CD4-positive, alpha-beta T cell treated with Interleukin-1 beta for 1 hour (primary cell): ENCODE measurements around the gene MMP20.
"Not testable (repeated sequence)": the region's sequence is repeated elsewhere in the genome, so short reads cannot be mapped to it uniquely, and the experiment has no call there.

Experiments
- DNase-seq, 2 donors: peaks; one replicate each; pipeline ENCODE4 v3.0.0-alpha.2; 2020 to 2022

The MMP20 gene

DNA sequence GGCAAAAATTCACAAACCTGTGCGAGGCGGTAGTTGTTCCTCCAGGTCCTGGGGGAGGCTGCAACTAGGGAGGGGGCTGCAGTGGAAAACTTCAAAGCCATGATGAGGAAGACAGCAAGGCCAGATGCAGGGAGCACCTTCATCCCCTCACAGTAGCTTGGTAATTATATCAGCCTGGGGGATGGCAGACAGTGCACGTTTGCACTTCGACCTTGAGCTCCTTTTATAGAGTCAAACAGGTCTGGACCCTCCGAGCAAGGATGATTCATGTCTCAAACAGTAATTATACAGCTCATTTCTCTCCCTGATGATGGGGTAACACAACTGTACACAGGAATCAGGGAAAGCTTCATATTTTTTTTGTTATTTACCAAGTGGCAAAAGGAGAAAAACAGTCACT lies at the start of gene MMP20:
MMP20 (minus strand) TSS at position 156 of the 400 bp plus-strand sequence; CDS start at position 143, 13 bp downstream.
- no peak for DNase-seq

- DNase-seq: no peak
Measured at GRCh38 chr11:102669664-102670063, 44.5 kb upstream of the MMP20 start.

DNA sequence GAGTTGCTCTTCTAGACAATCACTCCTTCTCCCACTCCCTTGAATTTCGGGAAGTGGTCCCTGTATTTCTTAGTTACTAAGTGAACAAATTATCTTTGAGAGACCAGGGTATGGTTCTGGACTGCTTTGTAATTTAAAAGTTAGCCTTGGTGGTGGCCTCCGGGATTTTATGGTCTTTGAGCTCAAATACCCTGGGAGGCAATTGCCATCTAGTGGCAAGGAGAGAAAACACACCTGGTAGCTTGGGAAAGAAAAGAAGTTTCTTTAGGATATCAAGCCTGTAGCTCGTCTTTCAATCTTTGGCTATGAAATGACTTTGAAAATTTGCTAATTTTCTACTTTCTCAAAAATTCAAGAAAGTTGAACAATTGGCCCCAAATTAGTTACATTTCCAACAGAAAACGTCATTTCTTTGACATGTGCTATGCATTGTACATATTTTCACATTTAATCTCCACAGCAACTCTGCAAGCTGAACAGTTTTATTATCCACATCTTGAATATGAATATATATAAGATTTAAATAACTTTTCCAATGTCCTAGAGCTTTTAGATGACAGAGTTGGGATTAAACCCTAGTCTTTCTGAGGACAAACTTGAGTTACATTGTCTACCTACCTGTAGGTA lies 41.3 kb upstream of the MMP20 start:
- peak; percentile 6 to 36 for DNase-seq

DNA sequence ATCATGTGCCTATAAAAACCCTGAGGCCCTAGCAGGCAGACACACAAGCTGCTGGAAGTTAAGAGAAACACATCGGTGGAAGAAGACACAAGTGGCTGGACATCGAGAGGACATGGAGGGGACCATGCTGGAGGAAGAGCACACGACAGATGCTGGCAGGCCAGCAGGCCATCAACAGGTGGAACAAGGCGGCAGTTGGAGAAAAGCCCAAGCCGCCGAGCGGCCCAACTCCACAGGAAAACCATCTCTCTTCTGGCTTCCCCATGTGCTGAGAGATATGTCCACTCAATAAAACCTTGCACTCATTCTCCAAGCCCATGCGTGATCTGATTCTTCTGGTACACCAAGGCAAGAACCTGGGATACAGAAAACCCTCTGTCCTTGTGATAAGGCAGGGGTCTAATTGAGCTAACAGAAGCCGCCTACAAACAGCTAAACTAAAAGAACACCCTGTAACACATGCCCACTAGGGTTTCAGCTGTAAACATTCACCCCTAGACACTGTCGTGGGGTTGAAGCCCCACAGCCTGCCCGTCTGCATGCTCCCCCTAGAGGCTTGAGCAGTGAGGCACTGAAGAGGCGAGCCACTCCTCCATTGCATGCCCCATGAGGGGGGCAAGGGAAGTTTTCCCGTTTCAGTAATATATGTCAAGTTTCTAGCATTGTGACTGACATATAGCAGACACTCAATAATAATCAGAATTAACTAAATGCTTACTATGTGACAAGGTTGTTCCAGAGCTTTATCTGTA lies 39.0 kb upstream of the MMP20 start:
- peak in 1 of 2 donors; percentile 10 for DNase-seq

DNA sequence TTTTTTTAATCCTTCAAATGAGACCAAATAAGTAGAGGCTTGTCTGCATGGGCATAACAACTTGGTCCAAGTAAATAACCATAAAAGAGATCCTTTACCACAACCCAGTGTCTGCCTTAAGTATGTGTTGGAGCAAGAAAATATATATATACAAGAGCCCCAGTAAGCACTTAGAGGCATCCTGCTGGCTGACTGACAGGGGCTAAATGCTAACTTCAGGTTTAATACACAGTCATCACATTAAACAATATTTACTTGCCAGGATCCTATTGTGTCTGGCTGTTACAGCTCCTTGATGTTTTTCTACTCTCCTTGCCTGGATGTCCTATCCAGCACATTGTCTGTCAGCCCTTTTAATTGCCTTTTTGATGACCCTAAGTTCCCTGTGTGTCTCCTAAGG lies 37.5 kb upstream of the MMP20 start:
- DNase-seq: no peak

DNA sequence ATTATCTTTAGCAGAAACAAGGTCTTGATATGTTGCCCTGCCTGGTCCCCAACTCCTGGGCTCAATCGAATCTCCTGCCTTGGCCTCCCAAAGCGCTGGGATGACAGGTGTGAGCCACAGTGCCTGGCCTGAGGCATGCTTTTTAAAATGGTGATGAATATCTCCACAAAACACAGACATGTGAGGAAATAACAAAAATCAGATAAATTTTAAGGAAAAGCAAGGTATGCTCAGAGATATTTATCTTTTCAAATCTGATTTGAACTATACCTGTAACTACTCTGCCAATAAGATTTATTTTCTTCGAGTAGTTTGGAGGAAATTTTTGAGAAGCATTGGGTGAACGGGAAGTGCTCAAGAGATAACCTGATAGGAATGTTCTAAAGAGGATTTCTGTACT lies 35.9 kb upstream of the MMP20 start:
- DNase-seq: no peak

- DNase-seq: no peak
Measured at GRCh38 chr11:102656528-102656927, 31.4 kb upstream of the MMP20 start.

- no peak for DNase-seq
Measured at GRCh38 chr11:102655547-102655946, 30.4 kb upstream of the MMP20 start.

DNA sequence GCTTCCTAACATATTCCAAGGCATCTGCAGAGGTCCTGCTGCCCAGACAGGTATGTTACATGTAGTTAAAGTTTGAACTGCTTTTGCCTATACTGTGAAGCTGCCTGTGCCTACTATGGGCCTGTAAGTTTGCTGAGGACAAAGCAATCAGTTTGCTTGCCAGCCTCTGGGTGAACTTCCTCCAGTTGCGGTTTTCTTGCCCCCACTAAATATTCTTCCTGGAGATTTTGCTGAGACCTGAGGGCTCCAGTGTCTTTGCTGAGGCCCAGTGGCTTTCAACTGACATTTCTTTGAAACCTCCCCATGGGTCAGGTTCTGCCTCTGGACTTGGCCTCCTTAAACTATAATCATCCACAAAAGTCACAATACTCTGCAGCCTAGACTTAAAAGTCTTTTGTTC lies 29.6 kb upstream of the MMP20 start:
- DNase-seq: no peak

DNA sequence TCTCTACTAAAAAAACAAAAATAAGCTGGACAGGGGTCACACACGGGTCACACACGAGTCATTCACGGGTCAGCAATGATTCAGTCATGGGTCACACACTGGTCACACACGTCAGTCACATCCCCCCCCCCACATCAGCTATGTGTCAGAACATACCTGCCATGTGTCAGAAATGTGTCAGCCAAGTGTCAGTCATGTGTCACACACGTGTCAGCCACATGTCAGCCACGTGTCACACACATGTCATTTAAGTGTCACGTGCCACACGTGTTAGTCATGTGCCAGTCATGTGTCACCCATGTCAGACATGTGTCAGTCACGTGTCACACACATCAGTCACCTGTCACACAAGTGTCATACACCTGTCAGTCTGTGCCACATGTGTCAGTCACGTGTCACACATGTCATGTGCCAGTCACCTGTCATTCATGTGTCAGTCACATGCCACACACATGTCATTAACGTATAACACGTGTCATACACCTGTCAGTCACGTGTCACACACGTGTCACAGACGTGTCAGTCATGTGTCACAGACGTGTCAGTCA lies 28.7 kb upstream of the MMP20 start:
- no peak for DNase-seq

- DNase-seq: no peak
Measured at GRCh38 chr11:102647430-102647829, 22.3 kb upstream of the MMP20 start.

DNA sequence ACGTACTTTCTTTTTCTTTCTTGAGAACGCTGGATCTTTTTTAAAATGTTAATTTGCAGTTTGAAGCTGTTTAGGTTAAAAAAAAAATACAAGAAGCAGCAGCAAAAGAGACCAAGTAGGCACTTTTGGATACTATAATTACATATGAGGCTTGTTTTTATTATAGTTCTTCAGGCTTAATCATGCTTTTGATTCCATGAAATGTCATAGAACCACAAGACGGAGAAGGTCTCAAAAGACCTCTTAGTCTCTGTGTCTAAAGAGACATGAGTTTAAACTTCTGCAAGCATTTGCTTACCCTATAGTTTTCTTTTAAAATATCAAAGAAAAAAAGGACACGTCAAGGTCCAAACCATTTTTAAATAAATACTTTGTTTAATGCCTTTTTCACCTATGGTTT lies 18.8 kb upstream of the MMP20 start:
- no peak for DNase-seq

DNA sequence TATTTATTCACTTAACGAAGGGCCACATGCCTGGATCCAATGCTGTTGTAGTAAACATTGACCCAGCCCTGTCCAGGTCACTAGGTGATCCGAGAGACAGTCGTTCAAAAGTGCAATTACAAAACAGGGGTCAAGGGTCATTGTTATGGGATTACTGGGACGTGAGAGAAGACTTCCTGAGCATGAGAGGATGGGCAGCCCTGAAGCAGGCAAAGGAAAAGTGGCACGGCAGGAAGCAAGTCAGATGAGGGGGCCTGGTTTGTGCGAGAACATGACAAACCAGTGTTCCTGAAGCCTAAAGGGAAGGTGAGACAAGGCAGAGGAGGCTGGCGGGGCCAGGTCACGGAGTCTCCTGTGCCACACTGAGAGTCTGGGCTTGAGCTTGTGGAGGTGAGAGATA lies 15.8 kb upstream of the MMP20 start:
- DNase-seq: no peak

DNA sequence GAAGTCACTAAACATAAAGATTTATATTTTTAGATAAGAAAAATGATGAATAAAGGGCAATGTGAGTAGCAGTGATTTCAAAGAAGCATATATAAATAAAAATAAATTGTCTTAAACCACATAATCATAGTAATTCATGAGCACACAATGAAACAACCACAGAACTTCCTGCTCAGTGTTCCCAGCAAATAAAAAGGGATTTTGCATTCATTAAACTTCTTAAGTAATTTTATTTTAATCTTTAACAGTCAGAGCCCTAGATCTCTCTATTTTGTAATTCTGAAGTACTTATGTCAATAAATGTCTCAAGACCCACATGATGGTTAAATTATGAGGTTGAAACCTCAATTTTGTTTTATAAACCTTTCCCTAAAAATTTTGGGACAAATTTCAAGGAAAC lies 14.5 kb upstream of the MMP20 start:
- DNase-seq: no peak

- no peak for DNase-seq
Measured at GRCh38 chr11:102637731-102638130, 12.6 kb upstream of the MMP20 start.

GRCh38 chr11:102633385-102634026 lies 8.4 kb upstream of the MMP20 start:
- no peak for DNase-seq

GRCh38 chr11:102632026-102632425 lies 6.9 kb upstream of the MMP20 start:
- no peak for DNase-seq

- no peak for DNase-seq
Measured at GRCh38 chr11:102630598-102631448, 5.7 kb upstream of the MMP20 start.

DNA sequence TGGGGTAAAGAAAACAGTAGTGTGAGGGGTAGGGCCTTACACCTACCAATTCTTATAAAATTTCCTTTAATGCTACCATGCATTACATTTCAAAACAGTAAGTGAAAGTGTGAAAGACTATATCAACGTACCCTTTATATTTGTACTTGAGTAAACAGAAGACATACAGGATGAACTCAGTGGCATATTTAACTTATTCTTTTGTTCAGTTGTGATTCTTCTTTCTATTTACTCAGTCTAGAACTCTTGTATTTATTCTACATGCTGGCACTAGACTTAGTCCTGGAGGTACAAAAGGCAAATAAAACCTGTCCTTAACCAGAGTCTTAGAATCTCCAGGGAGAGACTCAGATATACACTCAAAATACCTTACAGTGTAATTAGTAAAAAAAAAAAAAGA lies 4.8 kb upstream of the MMP20 start:
- DNase-seq: not testable (repeated sequence)

- no peak for DNase-seq
Measured at GRCh38 chr11:102626676-102627075, 1.5 kb upstream of the MMP20 start.

DNA sequence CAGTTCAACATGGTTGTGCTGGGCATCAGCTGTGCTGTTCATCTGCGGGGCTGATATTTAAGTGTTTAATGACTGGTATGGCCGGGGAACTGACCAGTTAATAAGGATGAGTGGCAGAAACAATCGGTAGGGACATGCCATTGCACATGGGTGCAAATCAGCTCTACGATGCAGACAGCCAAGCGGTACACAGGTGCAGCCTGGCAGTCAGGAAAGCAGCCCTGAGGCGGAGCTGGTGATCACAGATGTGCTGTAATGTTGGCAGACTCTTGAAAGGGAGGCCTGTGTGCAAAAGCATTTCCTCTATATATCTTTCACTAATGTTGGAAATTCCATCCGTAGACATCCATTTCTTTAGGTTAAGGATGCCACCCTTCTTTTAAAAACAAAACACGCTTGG lies 1.1 kb downstream of the MMP20 start:
- DNase-seq: no peak

DNA sequence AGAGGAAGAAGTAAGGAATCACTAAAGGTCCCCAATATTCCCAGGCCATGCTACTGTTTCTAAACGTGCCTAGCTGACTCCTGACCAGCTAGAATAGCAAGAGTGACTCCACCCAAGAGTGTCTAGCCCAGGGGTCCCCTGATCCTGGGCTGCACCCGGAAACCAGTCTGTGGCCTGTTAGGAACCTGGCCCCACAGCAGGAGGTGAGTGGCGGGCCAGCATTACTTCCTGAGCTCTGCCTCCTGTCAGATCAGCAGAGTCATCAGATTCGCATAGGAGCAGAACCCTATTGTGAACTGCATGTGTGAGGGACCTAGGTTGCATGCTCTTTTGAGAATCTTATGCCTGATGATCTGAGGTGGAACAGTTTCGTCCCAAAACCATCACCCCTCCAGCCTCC lies 2.0 kb downstream of the MMP20 start:
- DNase-seq: no peak

- no peak for DNase-seq
Measured at GRCh38 chr11:102622258-102622657, 2.9 kb downstream of the MMP20 start.
